VCaP (cell line): ENCODE results near the gene RNU2-63P.
"Not testable (repeated sequence)": the region's sequence is repeated elsewhere in the genome, so short reads cannot be mapped to it uniquely, and the experiment has no call there.

Source experiments
- H3K27ac ChIP-seq: fragments of 450-650 bp; 2 replicates; pipeline ENCODE4 v1.5.1; 2017
- CTCF ChIP-seq: fragments of 450-650 bp; conservative IDR thresholded peaks from 2 replicates; pipeline ENCODE4 v1.5.1; 2017; ENCODE audit warnings: mild to moderate bottlenecking, moderate library complexity

RNU2-63P gene

DNA sequence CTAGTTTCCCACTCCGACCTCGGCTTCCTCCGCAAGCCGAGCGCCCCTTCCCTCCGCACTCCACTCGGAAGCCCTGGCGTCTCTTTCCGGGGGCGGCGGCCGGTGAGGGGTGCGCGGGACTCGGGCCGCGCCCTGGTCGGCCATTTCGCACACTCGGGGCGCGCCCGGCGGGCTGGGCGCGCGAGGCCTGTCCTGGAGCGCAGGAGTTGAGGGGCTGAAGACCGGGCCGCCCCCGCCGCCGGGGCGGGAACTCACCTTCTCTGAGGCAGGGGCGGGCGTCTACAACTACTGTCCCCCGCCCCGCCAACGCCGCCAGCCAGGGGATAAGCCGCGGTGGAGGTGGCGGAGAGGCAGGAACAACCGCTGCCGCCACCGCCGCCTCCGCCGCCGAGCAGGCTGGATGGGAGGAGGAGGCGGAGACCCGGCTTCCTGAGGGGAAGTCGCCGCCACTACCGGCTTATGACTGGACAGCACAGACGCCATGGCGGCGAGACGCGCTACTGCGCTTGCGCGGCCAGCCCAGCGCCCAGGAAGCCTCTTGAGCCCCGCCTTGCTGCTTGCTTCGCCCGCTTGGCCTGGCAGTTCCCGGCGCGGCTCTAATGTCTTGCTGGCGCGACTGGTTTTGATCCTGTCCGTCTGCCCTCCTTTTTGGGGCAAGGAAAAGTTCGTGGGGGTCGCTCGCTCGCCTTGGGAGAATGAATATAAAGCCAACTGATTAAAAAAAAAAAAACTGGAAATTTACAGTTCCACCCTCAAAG is 39.2 kb upstream of the RNU2-63P start, which contains the start of gene KRCC1:
KRCC1 (minus strand) TSS at position 413 of the 758 bp plus-strand sequence. CDS start 27,220 bp downstream, outside the sequence.
- TF ChIP-seq CTCF = no peak
- peak within 1 kb of the TSS; percentile 87 for H3K27ac ChIP-seq

GRCh38 chr2:88054782-88055370 is 38.5 kb upstream of the RNU2-63P start:
- TF ChIP-seq CTCF = no peak
- peak overlapping the region; percentile 87 for H3K27ac ChIP-seq

DNA sequence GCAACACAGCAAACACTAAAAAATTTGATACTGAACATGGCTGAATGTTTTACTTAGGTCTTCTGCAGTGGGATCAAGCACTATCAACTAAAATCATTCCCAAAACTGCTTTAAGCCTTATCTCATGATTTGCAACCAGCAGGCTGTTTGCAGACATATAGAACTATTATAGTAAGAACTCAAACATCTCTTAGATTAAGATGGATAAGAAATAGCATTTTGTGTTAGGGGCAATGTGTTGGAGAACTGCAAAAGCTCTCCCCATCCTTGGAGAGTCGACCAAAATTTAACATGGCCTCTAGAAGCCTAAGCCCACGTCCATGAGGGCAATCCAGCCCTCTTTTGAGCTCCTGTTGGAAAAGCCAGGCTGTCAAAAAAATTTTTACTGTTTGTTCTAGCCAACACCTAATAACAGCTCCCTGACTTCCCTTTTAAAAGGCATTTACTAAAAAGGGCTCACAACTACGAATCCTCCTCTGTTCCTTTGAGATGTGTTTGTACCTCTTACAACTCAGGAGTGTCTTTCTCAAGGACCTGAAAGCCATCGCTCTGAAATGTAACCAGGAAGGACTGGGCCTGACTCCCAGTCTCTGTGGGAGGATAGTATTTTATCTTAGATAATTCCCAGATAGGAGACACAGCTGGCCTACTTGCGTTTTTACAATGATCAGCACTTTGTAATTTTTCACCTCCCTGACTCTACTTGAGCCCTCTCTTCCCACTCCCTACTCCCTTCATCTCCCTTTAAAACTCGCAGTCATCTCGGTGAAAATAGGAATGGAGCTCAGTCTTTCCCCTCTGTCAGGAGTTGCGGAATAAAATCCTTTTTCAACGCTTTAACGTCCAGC is 37.8 kb upstream of the RNU2-63P start:
- H3K27ac ChIP-seq = no peak overlapping the region; the same call in 1 of the 2 replicates
- TF ChIP-seq CTCF = no peak

GRCh38 chr2:88053296-88053695 is 36.9 kb upstream of the RNU2-63P start:
- TF ChIP-seq CTCF = no peak
- no peak overlapping the region for H3K27ac ChIP-seq

- no peak for TF ChIP-seq CTCF
- H3K27ac ChIP-seq = no peak overlapping the region
Observed at GRCh38 chr2:88051792-88052191, 35.4 kb upstream of the RNU2-63P start.

GRCh38 chr2:88049622-88050021 is 33.3 kb upstream of the RNU2-63P start:
- TF ChIP-seq CTCF = no peak
- no peak overlapping the region for H3K27ac ChIP-seq

DNA sequence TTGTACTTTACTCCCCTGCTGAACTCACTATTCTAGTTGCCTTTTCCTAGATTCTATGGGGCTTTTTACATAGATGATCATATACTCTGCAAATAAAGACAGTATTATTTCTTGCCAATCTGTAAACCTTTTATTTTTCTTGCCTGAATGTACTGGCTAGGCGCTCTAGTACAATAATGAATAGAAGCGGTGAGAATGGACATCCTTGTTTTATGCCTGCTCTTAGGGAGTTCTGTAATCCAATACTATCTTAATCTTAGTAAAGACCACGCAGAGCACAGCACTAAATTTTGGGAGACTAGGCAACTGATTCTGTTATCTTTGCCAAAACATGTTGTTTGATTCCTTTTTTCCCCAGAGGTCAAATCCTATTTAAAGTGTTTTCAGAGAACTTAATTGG is 32.2 kb upstream of the RNU2-63P start:
- TF ChIP-seq CTCF = no peak

DNA sequence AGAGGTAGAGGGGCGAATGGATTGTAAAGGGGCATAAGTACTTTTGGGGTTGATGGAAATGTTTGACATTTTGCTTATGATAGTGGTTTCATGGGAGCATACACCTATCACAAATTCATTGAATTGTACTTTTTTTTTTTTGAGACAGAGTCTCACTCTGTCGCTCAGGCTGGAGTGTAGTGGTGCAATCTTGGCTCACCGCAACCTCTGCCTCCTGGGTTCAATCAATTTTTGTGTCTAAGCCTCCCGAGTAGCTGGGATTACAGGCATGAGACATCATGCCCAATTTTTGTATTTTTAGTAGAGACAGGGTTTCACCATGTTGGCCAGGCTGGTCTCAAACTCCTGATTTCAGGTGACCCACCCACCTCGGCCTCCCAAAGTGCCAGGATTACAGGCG is 29.2 kb upstream of the RNU2-63P start:
- not testable (repeated sequence) for H3K27ac ChIP-seq

More for the DNA sequence above, 32.2 kb upstream of the RNU2-63P start:
- H3K27ac ChIP-seq = no peak overlapping the region
